GM10266 (cell line): ENCODE data around the gene HNF1B.

Experiments
- DNase-seq: peaks from one replicate; pipeline ENCODE4 v3.0.0; 2012; ENCODE audit errors: extremely low spot score
- TF ChIP-seq, protein P1 (sequence below): IDR thresholded peaks from 2 replicates; pipeline ENCODE4 v1.5.1; 2012; ENCODE audit warnings: mild to moderate bottlenecking, low read depth; ENCODE audit not compliant: control insufficient read depth, insufficient read depth; ENCODE audit errors: missing control alignments

Gene HNF1B

DNA sequence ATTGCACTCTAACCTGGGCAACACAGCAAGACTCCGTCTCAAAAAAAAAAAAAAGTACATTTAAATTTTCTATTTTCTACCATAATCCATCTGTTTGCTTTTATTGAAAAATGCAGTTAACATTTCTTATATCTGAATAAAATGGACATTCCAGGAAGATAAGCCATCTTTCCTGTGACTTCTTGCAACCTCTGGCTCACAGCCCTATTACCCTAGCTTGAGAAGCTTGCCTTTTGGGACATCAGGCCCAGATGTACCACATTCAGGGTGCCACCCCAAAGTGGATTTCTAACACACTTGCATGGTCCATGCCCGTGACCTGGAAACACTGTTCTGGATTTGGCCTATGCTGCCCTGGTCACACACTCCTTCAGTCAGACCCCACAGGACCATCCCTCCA is 71.5 kb downstream of the HNF1B start:
- DNase-seq: no peak
- TF ChIP-seq, protein P1, sequence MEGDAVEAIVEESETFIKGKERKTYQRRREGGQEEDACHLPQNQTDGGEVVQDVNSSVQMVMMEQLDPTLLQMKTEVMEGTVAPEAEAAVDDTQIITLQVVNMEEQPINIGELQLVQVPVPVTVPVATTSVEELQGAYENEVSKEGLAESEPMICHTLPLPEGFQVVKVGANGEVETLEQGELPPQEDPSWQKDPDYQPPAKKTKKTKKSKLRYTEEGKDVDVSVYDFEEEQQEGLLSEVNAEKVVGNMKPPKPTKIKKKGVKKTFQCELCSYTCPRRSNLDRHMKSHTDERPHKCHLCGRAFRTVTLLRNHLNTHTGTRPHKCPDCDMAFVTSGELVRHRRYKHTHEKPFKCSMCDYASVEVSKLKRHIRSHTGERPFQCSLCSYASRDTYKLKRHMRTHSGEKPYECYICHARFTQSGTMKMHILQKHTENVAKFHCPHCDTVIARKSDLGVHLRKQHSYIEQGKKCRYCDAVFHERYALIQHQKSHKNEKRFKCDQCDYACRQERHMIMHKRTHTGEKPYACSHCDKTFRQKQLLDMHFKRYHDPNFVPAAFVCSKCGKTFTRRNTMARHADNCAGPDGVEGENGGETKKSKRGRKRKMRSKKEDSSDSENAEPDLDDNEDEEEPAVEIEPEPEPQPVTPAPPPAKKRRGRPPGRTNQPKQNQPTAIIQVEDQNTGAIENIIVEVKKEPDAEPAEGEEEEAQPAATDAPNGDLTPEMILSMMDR: no peak

DNA sequence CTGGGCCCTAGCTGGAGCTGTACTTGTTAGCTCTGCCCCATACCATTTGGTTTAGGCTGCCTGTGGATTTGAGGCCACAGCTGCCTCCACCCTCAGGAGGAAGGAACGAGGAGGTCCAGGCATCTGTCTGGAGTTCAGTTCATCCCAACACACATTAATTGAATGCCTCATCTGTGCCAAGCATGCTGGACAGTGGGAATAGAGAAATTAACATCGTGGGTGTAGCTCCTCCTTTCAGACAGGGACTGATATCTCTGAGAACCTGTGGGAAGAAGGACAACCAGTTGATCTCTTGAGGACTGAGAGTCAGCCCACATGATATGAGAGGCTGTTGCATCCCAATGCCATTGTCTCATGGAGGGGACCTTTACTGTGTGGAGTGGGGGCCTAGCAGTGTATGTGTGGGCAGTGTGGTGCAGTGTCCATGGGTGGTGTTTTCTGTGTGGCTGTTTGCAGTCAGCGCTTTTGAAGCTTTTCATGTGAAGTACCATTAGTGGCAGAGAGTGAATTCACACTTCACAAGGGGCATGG is 72.2 kb downstream of the HNF1B start:
- DNase-seq: no peak
- TF ChIP-seq, protein P1: no peak

DNA sequence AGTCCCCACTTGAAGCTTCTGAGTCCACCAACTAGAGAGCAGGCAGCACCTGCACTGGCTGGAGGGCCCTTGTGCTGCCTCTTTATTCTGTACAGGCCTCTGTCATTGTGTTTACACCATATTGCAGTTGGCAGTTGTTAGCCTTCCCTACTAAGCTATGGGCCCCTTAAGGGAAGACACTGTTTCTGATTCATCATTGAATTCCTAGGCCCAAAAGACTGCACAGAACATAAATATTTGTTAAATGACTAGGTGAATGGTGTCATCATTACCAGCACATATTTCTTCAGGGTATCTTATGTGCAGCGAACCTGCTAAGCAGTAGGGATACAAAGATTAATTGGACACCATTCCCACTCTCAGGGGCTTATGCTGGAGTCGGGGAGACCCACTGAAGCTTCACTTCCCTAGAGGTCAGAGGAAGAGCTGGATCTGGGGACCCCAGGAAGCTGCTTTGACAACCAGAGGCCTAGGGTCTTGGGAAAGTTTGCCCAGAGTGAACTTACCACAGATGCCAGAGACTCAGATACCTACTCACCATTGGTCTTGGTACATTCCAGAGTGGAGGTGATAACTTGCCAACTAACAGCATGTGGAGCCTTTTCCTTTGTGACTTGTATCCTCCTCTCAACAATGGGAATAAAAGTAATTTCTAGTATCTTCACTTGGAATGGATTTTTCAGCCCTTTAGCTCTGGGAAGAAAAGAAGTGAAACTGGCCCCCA is 72.9 kb downstream of the HNF1B start:
- DNase-seq: no peak
- TF ChIP-seq, protein P1: no peak

DNA sequence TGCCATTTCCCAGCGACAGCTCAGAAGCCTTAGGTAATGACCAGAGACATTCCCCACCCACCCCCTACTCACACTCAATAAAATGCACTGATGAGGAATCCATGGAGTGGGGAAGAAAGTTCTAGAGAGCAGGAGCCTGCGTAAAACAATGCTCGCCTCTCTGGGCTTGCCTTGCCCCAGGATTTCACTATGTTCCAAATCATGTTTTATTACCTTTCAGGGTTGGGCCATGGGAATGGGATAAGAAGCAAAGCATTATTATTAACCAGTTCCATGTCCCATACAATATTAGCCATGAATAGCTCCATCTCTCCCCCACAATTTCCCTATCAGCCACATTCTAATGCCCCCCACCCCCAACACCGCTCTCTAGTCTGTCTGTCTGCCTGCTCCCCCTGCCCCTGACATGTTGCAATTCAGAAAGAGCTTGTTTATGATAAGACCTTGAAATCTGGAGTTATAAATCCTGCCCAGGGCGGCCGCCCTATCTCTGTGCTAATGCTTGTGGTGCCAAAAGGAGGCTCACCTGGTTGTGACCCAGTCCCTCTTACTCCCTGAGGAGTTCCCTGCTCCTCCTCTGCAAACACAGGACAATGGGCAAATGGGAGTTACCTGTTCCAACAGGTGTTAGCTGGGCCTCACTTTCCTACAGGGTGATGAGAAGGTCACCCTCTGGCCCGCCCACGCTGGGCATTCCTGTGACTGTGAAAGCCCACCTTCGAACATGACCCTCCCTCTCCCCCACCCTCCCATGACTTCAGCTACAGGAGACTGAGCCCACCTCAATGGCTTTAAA is 73.6 kb downstream of the HNF1B start:
- TF ChIP-seq, protein P1: no peak
- no peak for DNase-seq

DNA sequence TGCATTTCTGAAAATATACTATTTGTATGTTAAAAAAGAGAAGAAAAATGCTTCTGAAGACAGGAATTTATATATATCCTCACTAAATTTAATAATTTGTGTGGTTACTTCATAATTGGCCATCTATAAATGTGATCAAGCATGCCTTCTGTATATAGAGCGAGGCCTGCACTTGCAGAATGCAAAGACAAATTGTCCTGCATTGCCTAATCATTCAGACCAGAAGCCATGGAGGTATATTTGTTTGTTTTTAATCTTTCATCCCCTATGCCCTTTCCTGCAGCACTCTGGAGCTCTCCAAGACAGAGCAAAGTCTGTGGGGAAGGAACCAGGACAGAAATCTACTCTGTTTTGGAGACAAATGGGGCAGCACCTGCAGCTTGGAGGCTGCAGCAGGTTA is 77.8 kb downstream of the HNF1B start:
- TF ChIP-seq, protein P1: no peak
- no peak for DNase-seq

DNA sequence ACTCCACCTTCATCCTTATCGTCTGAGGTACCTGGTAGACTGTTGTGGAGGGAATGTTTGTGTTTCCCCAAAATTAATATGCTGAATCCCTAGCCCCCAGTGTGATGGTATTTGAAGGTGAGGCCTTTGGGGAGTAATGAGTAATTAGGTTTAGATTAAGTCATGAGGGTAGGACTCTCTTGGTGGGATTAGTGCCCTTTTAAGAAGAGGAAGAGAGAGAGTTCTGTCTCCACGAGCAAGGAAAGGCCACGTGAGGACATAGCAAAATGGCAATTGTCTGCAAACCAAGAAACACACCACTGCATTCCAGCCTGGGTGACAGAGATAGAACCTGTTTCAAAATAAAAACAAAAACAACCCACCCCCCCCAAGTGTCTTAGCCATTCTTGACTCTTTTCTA is 80.6 kb downstream of the HNF1B start:
- TF ChIP-seq, protein P1: no peak
- DNase-seq: no peak

DNA sequence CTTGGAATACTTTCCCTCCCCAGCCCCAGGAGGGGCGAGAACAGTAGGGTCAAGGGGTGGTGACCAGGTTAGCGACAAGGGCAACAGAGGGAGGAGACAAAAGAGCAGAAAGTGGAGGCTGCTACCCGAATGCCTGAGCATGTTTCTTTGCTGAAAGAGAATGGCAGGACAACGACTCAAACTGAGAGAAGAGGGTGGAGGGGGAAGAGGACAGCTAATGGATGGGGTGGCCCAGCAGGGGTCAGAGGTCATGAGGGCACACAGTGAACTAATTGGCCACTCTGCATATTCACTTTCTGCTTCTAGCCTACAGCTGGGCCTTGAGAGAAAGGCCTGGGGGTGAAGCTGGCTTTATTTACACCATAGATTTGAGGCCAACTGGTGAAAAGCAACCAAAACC is 82.5 kb downstream of the HNF1B start:
- no peak for DNase-seq
- TF ChIP-seq, protein P1: no peak
